Measurements from ENCODE around the gene GTF3C1. TPM values are rescaled to one million over a fixed set of nuclear protein-coding genes. Genes with fewer than 3 reads are reported as not detected.

Gene GTF3C1
- total and polyA plus RNA-seq, 4 donors = 15.3 to 28.0 (median 22.2) TPM

DNA sequence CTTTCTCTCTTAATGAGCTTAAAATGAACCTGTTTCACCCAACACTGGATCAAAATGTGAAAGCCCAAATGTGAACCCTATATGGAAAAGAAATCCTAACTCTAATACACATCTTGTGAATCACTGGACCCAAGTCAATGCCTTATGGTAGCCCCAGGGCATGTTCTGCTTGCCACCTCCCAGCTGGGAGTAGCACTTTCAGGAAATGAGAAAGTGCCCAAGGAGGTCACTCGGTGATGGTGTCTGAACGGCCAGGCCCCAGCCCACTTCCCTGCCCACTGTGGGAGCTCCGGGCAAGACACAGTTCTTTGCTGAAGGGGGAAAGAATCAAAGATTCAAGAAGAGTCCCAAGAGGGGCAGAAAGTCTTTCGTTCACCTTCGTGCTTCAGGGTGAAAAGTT, 46.1 kb downstream of the GTF3C1 start:
- H3K4me1 ChIP-seq (ENCODE audit: control insufficient read depth in 4 of 4, insufficient read depth in 4 of 4, low read length in 3 of 4) = no peaks in the 10 kb centered on the region
- no peak overlapping the region for H3K4me3 ChIP-seq (ENCODE audit: low read depth in 1 of 3, low read length in 3 of 3)
- TF ChIP-seq EGR1 (IDR thresholded peaks at IDR 0.05; ENCODE audit: low read depth in 2 of 2) (no peak), SP1 (IDR thresholded peaks at IDR 0.05) (no peak), RXRA (IDR thresholded peaks at IDR 0.05) (no peak), FOXA1 (IDR thresholded peaks at IDR 0.05) (no peak), GABPA (IDR thresholded peaks at IDR 0.05 in 1 of 2, conservative IDR thresholded peaks at IDR 0.05 in 1 of 2) (no peak), FOXA2 (IDR thresholded peaks at IDR 0.05) (no peak), HNF4A (conservative IDR thresholded peaks at IDR 0.05) (no peak), JUND (IDR thresholded peaks at IDR 0.05) (no peak), HNF4G (IDR thresholded peaks at IDR 0.05) (no peak), RAD21 (IDR thresholded peaks at IDR 0.05) (no peak), YY1 (IDR thresholded peaks at IDR 0.05) (no peak), NR2F2 (IDR thresholded peaks at IDR 0.05) (no peak)
- TF ChIP-seq, protein P1, sequence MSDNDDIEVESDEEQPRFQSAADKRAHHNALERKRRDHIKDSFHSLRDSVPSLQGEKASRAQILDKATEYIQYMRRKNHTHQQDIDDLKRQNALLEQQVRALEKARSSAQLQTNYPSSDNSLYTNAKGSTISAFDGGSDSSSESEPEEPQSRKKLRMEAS (IDR thresholded peaks at IDR 0.05) = no peak
- TF ChIP-seq, protein P2, sequence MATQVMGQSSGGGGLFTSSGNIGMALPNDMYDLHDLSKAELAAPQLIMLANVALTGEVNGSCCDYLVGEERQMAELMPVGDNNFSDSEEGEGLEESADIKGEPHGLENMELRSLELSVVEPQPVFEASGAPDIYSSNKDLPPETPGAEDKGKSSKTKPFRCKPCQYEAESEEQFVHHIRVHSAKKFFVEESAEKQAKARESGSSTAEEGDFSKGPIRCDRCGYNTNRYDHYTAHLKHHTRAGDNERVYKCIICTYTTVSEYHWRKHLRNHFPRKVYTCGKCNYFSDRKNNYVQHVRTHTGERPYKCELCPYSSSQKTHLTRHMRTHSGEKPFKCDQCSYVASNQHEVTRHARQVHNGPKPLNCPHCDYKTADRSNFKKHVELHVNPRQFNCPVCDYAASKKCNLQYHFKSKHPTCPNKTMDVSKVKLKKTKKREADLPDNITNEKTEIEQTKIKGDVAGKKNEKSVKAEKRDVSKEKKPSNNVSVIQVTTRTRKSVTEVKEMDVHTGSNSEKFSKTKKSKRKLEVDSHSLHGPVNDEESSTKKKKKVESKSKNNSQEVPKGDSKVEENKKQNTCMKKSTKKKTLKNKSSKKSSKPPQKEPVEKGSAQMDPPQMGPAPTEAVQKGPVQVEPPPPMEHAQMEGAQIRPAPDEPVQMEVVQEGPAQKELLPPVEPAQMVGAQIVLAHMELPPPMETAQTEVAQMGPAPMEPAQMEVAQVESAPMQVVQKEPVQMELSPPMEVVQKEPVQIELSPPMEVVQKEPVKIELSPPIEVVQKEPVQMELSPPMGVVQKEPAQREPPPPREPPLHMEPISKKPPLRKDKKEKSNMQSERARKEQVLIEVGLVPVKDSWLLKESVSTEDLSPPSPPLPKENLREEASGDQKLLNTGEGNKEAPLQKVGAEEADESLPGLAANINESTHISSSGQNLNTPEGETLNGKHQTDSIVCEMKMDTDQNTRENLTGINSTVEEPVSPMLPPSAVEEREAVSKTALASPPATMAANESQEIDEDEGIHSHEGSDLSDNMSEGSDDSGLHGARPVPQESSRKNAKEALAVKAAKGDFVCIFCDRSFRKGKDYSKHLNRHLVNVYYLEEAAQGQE (IDR thresholded peaks at IDR 0.05) = no peak
- TF ChIP-seq, protein P3, sequence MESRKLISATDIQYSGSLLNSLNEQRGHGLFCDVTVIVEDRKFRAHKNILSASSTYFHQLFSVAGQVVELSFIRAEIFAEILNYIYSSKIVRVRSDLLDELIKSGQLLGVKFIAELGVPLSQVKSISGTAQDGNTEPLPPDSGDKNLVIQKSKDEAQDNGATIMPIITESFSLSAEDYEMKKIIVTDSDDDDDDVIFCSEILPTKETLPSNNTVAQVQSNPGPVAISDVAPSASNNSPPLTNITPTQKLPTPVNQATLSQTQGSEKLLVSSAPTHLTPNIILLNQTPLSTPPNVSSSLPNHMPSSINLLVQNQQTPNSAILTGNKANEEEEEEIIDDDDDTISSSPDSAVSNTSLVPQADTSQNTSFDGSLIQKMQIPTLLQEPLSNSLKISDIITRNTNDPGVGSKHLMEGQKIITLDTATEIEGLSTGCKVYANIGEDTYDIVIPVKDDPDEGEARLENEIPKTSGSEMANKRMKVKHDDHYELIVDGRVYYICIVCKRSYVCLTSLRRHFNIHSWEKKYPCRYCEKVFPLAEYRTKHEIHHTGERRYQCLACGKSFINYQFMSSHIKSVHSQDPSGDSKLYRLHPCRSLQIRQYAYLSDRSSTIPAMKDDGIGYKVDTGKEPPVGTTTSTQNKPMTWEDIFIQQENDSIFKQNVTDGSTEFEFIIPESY (IDR thresholded peaks at IDR 0.05) = no peak
- TF ChIP-seq, protein P4, sequence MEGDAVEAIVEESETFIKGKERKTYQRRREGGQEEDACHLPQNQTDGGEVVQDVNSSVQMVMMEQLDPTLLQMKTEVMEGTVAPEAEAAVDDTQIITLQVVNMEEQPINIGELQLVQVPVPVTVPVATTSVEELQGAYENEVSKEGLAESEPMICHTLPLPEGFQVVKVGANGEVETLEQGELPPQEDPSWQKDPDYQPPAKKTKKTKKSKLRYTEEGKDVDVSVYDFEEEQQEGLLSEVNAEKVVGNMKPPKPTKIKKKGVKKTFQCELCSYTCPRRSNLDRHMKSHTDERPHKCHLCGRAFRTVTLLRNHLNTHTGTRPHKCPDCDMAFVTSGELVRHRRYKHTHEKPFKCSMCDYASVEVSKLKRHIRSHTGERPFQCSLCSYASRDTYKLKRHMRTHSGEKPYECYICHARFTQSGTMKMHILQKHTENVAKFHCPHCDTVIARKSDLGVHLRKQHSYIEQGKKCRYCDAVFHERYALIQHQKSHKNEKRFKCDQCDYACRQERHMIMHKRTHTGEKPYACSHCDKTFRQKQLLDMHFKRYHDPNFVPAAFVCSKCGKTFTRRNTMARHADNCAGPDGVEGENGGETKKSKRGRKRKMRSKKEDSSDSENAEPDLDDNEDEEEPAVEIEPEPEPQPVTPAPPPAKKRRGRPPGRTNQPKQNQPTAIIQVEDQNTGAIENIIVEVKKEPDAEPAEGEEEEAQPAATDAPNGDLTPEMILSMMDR (IDR thresholded peaks at IDR 0.05; ENCODE audit: low read depth, low read length, missing input control) = no peak
- TF ChIP-seq, protein P5, sequence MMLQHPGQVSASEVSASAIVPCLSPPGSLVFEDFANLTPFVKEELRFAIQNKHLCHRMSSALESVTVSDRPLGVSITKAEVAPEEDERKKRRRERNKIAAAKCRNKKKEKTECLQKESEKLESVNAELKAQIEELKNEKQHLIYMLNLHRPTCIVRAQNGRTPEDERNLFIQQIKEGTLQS (IDR thresholded peaks at IDR 0.05) = no peak
- peaks cover 23 to 95% (median 71%) of the 10 kb centered on the region in 4 donors for H3K36me3 ChIP-seq (ENCODE audit: control insufficient read depth in 4 of 4, insufficient read depth in 3 of 4, low read depth in 1 of 4, low read length in 3 of 4)
- DNase-seq (ENCODE audit: low spot score) = no peak
- H3K9me3 ChIP-seq (ENCODE audit: control insufficient read depth in 4 of 4, low read length in 3 of 4) = no peaks in the 10 kb centered on the region
- H3K9ac ChIP-seq (ENCODE audit: low read depth in 1 of 2, low read length in 2 of 2) = no peak overlapping the region
- no peak overlapping the region for H3K27ac ChIP-seq (ENCODE audit: low read depth in 1 of 2, low read length in 2 of 2)
- H3K27me3 ChIP-seq (ENCODE audit: control insufficient read depth in 4 of 4, insufficient read depth in 4 of 4, low read length in 3 of 4) = no peaks in the 10 kb centered on the region
- WGBS = 83% methylated on average over 5 of the region's 5 CpGs

Measured in liver (tissue), 9 donors.